Measurements from ENCODE around the gene C19orf18.
"Not testable (repeated sequence)": the region's sequence is repeated elsewhere in the genome, so short reads cannot be mapped to it uniquely, and the experiment has no call there.

The C19orf18 gene

GRCh38 chr19:57974434-57974833, at the start of gene C19orf18:
Gene C19orf18, minus strand, starts transcription at chr19:57974534. Its CDS starts 102 bp downstream, at chr19:57974432.
- DNase-seq, result no peak

GRCh38 chr19:58022283-58022660, 47.9 kb upstream of the C19orf18 start:
- no peak for DNase-seq

- DNase-seq, result peak; percentile 38
These were observed 47.4 kb upstream of the C19orf18 start for GRCh38 chr19:58021541-58022282.

GRCh38 chr19:58020129-58020528, 45.8 kb upstream of the C19orf18 start:
- no peak for DNase-seq

GRCh38 chr19:58014141-58014540, 39.8 kb upstream of the C19orf18 start:
- DNase-seq, result no peak

GRCh38 chr19:58010507-58010906, 36.2 kb upstream of the C19orf18 start:
- no peak for DNase-seq

GRCh38 chr19:58009666-58010301, 35.5 kb upstream of the C19orf18 start:
- DNase-seq, result peak; percentile 67

GRCh38 chr19:58009301-58009665, 34.9 kb upstream of the C19orf18 start:
- DNase-seq, result no peak

GRCh38 chr19:58008877-58009276, 34.5 kb upstream of the C19orf18 start:
- not testable (repeated sequence) for DNase-seq

GRCh38 chr19:58007285-58007684, 33.0 kb upstream of the C19orf18 start:
- no peak for DNase-seq

- DNase-seq, result no peak
These were observed 29.0 kb upstream of the C19orf18 start for GRCh38 chr19:58003174-58003828.

GRCh38 chr19:58002384-58003173, 28.2 kb upstream of the C19orf18 start, which contains the start of gene ZNF606:
Gene ZNF606, minus strand, starts transcription at chr19:58002820. Its CDS starts 1,501 bp downstream, at chr19:58001319.
- no peak for DNase-seq

GRCh38 chr19:58001895-58002369, 27.6 kb upstream of the C19orf18 start:
- no peak for DNase-seq

GRCh38 chr19:58000677-58001076, 26.3 kb upstream of the C19orf18 start:
- no peak for DNase-seq

GRCh38 chr19:57992841-57993240, 18.5 kb upstream of the C19orf18 start:
- no peak for DNase-seq

- DNase-seq, result no peak
These were observed 4.4 kb upstream of the C19orf18 start for GRCh38 chr19:57978586-57979289.

- DNase-seq, result no peak
These were observed 9.6 kb downstream of the C19orf18 start for GRCh38 chr19:57964761-57965160.

- no peak for DNase-seq
These were observed 12.5 kb downstream of the C19orf18 start for GRCh38 chr19:57961785-57962184.

- DNase-seq, result no peak
These were observed 19.3 kb downstream of the C19orf18 start for GRCh38 chr19:57954996-57955395.

- DNase-seq, result no peak
These were observed 24.6 kb downstream of the C19orf18 start for GRCh38 chr19:57949702-57950101.

- DNase-seq, result no peak
These were observed 25.0 kb downstream of the C19orf18 start for GRCh38 chr19:57949296-57949695.

- DNase-seq, result peak; percentile 63
These were observed 26.8 kb downstream of the C19orf18 start, which contains the start of gene ZNF256 for GRCh38 chr19:57947419-57948134. Gene ZNF256, minus strand, starts transcription at chr19:57947706. Its CDS starts 232 bp downstream, at chr19:57947474.

All from NCI-H524 treated with DMSO at 0.1 percent for 48 hours (cell line).